Activated CD4-positive, CD25-positive, alpha-beta regulatory T cell treated with anti-CD3 and anti-CD28 coated beads, Interleukin-2, amount 50 U/mL, for 24 hours (primary cell): ENCODE data around the gene PTPRN.

Experiments
- ATAC-seq, 2 donors: fragments of 150-1000 bp; cut with Tn5 transposase; one replicate each; pipeline ENCODE4 v1.10.0; 2021; ENCODE audit warnings: mild to moderate bottlenecking in 1 of 2, moderate library complexity in 1 of 2

The PTPRN gene

GRCh38 chr2:219286436-219287115, 22.6 kb downstream of the PTPRN start:
- ATAC-seq: no peak

DNA sequence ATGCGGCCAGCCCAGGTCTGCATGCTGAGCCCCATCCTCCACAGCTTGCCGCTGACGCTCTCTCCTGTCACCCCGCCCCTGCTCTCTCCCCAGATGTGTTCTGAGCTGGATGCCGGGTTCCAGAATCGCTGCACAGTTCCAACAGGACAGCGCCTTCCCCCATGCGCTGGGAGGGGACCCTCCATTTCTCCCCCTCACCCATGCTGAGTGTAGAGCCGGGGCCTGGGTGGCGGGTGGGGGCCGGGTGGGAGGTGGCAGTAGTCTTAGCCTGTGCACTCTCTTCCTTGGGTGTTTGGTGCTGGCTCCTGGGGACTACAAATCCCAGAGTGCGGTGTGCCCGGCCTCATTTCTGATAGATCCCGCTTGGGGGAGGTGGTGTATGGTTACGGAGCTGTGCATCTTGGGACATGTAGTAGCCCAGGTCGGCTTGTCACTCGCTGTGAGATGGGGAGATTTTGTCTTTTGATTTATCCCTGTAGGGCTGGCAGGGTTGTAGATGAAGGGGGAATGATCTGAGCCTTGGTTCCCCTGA, 23.2 kb downstream of the PTPRN start:
- ATAC-seq: no peak

GRCh38 chr2:219285373-219285735, 23.8 kb downstream of the PTPRN start:
- ATAC-seq: no peak

GRCh38 chr2:219284501-219285372, 24.5 kb downstream of the PTPRN start:
- ATAC-seq: no peak

GRCh38 chr2:219282943-219283581, 26.1 kb downstream of the PTPRN start:
- ATAC-seq: no peak

DNA sequence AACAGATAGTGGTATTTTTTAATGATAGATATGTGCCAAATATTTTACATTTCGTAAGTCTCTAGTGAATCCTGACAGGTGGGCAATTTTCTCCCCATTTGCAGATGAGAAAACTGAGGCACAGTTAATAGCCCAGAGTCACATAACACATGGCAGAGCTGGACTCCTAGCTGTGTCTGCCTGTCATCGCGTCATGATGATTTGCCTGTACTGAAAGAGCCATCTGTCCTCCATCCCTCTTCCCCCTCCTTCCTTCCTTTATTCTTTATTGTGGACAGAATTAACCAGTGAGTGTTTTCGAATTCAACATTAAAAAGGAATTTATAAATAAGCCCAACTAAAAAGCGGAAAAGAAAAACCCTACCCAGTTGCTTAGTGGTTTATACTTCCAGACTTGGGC, 26.8 kb downstream of the PTPRN start:
- no peak for ATAC-seq

DNA sequence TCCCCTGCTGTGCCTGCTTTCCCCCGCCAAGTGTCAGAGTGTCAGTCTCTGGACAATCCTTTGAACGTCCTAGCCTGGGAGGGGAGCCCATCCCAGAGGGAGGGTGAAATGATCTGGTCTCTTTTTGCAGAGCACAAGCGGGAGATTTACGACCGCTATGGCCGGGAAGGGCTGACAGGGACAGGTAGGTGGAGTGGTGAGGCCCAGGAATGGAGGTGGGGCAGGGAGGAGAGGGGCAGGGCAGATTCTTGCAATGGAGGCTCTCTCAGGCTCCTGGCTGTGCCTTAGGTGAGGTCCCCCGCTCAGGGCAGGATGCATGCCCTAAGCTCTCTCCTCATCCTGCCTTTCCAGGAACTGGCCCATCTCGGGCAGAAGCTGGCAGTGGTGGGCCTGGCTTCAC, 27.6 kb downstream of the PTPRN start:
- no peak for ATAC-seq

GRCh38 chr2:219280651-219281050, 28.6 kb downstream of the PTPRN start:
- ATAC-seq: no peak

GRCh38 chr2:219279916-219280516, 29.2 kb downstream of the PTPRN start:
- no peak for ATAC-seq

DNA sequence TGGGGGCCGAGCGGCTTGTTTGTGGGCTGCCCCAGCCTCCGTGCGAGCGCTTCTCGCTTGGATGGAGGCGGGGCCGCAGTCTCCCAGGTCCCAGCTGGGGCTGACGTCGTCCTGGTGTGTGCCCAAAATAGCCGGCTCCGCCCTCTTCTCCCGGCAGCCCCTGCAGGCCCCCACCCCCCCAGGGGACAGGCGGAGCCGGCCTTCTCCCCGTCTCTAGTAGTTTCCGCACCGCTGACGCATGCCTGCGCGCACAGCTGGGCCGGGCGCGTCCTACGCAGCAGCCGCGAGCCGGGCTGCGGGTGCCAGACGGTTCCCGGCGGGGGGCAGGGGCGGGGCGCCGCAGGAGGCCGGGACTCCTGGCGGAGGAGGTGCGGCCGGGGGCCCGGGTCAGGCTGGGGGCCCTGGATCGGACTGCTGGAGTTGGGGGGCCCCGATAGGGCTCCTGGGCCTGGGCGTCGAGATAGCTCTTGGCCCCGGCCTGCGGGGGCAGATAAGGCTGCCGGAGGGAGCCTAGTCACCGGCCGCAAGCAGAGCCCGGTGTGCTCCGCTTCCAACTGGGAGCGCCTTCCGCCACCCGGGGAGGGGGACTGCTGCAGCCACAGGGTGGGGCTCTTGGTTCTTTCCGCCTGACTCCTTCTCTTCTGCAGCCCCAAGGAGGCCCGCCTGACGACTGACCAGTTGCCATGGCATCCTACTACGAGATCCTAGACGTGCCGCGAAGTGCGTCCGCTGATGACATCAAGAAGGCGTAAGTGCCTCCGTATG, 29.9 kb downstream of the PTPRN start, which contains the start of gene DNAJB2:
TSS of gene DNAJB2 (plus strand) at position 216 of the 765 bp plus-strand sequence. CDS start at position 684, 468 bp downstream.
- peak; percentile 88 to 92 for ATAC-seq

GRCh38 chr2:219278655-219279150, 30.5 kb downstream of the PTPRN start:
- no peak for ATAC-seq

DNA sequence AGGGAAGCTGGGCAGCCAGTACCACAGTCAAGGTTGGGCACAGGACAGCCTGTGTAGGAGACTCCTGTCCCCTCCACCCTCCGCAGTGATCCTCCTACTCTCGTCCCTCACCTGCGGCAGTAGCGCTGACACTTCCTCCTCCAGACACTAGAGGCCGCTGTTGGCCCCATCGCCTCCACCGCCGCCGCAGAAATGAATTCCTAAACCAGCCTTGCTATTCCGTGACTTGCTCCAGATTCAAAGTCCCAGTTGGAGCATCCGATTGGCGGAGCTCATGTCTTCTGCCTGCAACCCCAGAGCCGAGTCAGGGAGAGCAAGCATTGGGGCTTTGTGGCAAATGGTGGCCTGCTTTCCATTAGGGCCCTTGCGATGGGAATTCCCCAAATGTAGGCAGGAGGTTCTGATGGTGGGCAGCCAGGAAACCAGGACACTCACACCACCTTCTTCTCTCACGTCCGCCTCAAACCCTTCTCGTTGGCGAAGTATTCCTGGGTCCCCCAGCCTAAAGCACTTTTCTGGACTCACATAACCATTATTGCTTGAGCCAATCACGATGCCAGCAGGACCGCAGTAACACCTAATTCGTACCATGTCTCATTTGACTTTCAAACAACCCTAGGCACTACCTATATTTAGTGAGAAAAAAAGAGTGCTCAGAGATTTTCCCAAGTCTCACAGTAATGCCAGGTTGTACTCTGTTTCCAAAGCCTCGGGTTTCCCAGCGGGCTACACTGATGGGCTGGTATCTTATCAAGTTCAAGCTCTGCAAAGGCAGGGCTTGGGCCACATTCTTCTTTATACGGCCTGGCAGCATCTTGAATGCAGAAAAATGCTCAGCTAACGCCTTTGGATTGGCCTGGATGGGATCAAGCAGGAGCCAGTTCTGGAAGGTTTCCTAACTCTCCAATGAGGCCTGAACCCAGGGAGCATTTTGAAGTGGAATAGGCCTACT, 31.2 kb downstream of the PTPRN start:
- no peak for ATAC-seq

- no peak for ATAC-seq
Measured at GRCh38 chr2:219274361-219274921, 34.8 kb downstream of the PTPRN start.

DNA sequence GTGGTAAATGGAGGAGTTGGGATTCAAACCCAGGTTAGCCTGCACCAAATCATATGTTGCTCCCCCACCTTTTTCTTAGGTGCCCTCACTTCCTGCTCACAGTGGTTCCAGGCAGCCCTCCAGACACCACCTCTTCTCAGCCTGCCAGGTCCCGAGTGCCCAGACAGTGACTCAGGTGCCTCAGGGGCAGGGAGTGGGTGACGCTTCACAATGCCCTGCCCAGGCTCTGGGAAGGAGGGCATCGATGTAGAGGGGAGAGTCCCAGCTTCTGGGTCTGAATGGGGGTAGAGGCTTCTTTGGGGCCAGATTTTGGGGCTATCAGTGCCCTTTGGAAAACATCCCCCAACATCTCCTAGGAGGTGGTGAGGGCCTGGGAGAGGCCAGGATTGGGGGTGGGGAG, 35.3 kb downstream of the PTPRN start:
- ATAC-seq: no peak

GRCh38 chr2:219272995-219273394, 36.2 kb downstream of the PTPRN start:
- no peak for ATAC-seq

GRCh38 chr2:219272356-219272755, 36.8 kb downstream of the PTPRN start:
- ATAC-seq: no peak

DNA sequence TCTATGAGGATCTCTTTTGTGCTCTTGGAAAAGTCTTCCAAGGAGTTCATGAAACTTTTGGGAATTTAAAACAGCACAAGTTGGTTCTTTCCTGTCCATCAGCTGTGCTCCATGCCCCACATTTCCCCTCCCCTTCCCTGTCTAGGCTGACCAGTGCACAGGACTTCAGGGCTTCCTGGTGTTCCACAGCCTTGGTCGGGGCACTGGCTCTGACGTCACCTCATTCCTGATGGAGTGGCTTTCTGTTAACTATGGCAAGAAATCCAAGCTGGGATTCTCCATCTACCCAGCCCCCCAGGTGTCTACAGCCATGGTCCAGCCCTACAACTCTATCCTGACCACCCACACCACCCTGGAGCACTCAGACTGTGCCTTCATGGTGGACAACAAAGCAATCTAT, 38.2 kb downstream of the PTPRN start:
- ATAC-seq: no peak

DNA sequence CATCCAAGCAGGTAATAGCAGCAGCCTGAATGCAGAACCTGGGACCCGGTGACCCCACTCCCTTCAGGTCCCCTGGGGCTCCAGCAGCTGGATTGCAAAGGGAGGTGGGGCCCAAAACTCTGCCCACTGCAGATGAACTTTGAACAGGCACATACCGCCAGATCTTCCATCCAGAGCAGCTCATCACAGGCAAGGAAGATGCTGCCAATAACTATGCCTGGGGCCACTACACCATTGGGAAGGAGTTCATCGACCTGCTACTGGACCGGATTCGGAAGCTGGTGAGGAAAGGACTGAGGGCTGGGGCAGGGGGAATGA, 39.2 kb downstream of the PTPRN start:
- ATAC-seq: no peak

GRCh38 chr2:219269362-219270054, 39.7 kb downstream of the PTPRN start:
- ATAC-seq: no peak

- no peak for ATAC-seq
Measured at GRCh38 chr2:219268294-219268693, 40.9 kb downstream of the PTPRN start.
